HFFc6 (cell line): ENCODE data around the gene MYO15B. TPM values are rescaled to one million over a fixed set of nuclear protein-coding genes. Genes with fewer than 3 reads are reported as not detected.

ENCODE experiments used
- DNase-seq: peaks from one replicate; pipeline ENCODE4 v3.0.0-alpha.2; 2018
- H3K27ac Mint-ChIP-seq: 2 replicates; pipeline ENCODE4 v1.8.0; 2020; ENCODE audit warnings: mild to moderate bottlenecking, mixed read lengths
- H3K27me3 Mint-ChIP-seq: 2 replicates; pipeline ENCODE4 v1.8.0; 2021; ENCODE audit warnings: mild to moderate bottlenecking, moderate library complexity, mixed read lengths; ENCODE audit not compliant: insufficient read depth
- H3K36me3 Mint-ChIP-seq: 2 replicates; pipeline ENCODE4 v1.8.0; 2021; ENCODE audit warnings: low read depth, mixed read lengths
- H3K4me1 Mint-ChIP-seq: 2 replicates; pipeline ENCODE4 v1.8.0; 2020; ENCODE audit warnings: low read depth, mixed read lengths
- H3K4me3 Mint-ChIP-seq: 2 replicates; pipeline ENCODE4 v1.8.0; 2020; ENCODE audit warnings: mild to moderate bottlenecking, moderate library complexity, mixed read lengths
- H3K9me3 Mint-ChIP-seq: 2 replicates; pipeline ENCODE4 v1.8.0; 2020; ENCODE audit warnings: mild to moderate bottlenecking, mixed read lengths
- total RNA-seq, 6 experiments: library from RNA; stranded (reverse); fragmentation: NEBNext Ultra II Directional; extraction: Animal tissue kit (Norgen Biotek cat#: 25700); gene quantifications; 2 replicates in 1 of 6; 3 replicates in 5 of 6; pipeline ENCODE4 v1.2.3, GENCODE V29; 2021
- TF ChIP-seq, protein P1 (sequence below): fragments of 200-600 bp; sonication (generic); IDR thresholded peaks from 2 replicates; pipeline ENCODE4 v1.5.0; 2021; ENCODE audit warnings: antibody characterized with exemption, mild to moderate bottlenecking

The MYO15B gene
- total RNA-seq, 6 experiments from 2014 or later = 0.25 to 0.74 (median 0.41) TPM; not detected in 2

GRCh38 chr17:75661531-75661930, 73.9 kb downstream of the MYO15B start:
- no peak overlapping the region for H3K27ac Mint-ChIP-seq
- TF ChIP-seq, protein P1, sequence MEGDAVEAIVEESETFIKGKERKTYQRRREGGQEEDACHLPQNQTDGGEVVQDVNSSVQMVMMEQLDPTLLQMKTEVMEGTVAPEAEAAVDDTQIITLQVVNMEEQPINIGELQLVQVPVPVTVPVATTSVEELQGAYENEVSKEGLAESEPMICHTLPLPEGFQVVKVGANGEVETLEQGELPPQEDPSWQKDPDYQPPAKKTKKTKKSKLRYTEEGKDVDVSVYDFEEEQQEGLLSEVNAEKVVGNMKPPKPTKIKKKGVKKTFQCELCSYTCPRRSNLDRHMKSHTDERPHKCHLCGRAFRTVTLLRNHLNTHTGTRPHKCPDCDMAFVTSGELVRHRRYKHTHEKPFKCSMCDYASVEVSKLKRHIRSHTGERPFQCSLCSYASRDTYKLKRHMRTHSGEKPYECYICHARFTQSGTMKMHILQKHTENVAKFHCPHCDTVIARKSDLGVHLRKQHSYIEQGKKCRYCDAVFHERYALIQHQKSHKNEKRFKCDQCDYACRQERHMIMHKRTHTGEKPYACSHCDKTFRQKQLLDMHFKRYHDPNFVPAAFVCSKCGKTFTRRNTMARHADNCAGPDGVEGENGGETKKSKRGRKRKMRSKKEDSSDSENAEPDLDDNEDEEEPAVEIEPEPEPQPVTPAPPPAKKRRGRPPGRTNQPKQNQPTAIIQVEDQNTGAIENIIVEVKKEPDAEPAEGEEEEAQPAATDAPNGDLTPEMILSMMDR = no peak
- no peak overlapping the region for H3K4me3 Mint-ChIP-seq
- peaks cover 14% of the 10 kb centered on the region for H3K36me3 Mint-ChIP-seq
- no peaks in the 10 kb centered on the region; the same call in 1 of the 2 replicates for H3K27me3 Mint-ChIP-seq
- DNase-seq = no peak
- H3K9me3 Mint-ChIP-seq = no peaks in the 10 kb centered on the region
- peaks cover 8% of the 10 kb centered on the region for H3K4me1 Mint-ChIP-seq

GRCh38 chr17:75662511-75662910, 74.9 kb downstream of the MYO15B start:
- H3K27me3 Mint-ChIP-seq = no peaks in the 10 kb centered on the region; the same call in 1 of the 2 replicates
- no peak overlapping the region for H3K4me3 Mint-ChIP-seq
- no peak overlapping the region for H3K27ac Mint-ChIP-seq

DNA sequence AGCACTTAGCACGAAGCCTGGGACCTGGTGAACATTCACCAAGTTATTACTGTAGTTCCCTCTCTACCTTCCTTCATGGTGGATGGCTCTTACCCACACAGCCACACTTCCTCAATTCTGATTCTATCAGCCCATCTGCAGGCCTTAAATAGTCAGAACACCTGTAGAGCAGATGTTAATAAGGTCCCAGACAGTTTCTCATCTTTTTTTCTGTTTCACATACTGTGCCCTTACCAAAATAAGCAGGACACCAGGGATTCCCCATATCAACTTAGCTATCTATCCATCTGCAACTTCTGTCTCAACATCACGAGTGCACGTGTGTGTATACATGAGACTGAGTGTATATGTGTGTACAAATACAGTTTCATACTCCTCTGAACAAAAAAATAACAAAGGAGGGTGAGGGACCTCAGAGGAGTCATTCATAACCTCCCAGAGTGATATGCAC, 76.5 kb downstream of the MYO15B start:
- no peak overlapping the region for H3K27ac Mint-ChIP-seq
- no peak for DNase-seq
- H3K27me3 Mint-ChIP-seq = no peaks in the 10 kb centered on the region; the same call in 1 of the 2 replicates
- TF ChIP-seq, protein P1 = no peak
- H3K4me3 Mint-ChIP-seq = no peak overlapping the region
- peaks cover 16% of the 10 kb centered on the region for H3K4me1 Mint-ChIP-seq
- H3K36me3 Mint-ChIP-seq = peaks cover 18% of the 10 kb centered on the region
- H3K9me3 Mint-ChIP-seq = no peaks in the 10 kb centered on the region

More at GRCh38 chr17:75662511-75662910, 74.9 kb downstream of the MYO15B start:
- no peaks in the 10 kb centered on the region for H3K9me3 Mint-ChIP-seq
- peaks cover 8% of the 10 kb centered on the region for H3K4me1 Mint-ChIP-seq
- DNase-seq = no peak
- TF ChIP-seq, protein P1 = no peak
- H3K36me3 Mint-ChIP-seq = peaks cover 10% of the 10 kb centered on the region

DNA sequence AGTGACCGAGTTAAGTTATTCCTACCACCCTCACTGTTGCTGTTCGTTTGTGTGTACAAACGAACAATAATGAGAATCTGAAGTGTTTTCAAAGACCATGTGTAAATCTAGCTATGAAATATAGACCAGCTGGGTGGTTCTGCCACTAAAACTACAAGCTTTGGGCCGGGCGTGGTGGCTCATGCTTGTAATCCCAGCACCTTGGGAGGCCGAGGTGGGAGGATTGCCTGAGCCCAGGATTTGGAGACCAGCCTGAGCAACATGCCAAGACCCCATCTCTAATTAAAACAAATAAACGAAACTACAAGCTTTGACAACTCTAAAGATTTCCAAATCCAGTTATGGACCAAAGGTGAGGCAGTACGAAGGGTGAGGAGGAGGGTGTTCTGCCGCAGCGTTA, 78.4 kb downstream of the MYO15B start:
- Mint-ChIP-seq H3K9me3 (no peaks in the 10 kb centered on the region), H3K27me3 (no peaks in the 10 kb centered on the region), H3K4me3 (no peak overlapping the region), H3K4me1 (peaks cover 23% of the 10 kb centered on the region), H3K27ac (no peak overlapping the region; the same call in 1 of the 2 replicates), H3K36me3 (peaks cover 25% of the 10 kb centered on the region)
- no peak for DNase-seq
- TF ChIP-seq, protein P1 = no peak

- H3K27ac Mint-ChIP-seq = peak within 1 kb of the TSS; percentile 74
- peaks cover 25% of the 10 kb centered on the region for H3K4me1 Mint-ChIP-seq
- peaks cover 24% of the 10 kb centered on the region for H3K36me3 Mint-ChIP-seq
- H3K9me3 Mint-ChIP-seq = no peaks in the 10 kb centered on the region
- TF ChIP-seq, protein P1 = no peak
- peak; percentile 97 for DNase-seq
- H3K27me3 Mint-ChIP-seq = no peaks in the 10 kb centered on the region
- H3K4me3 Mint-ChIP-seq = no peak within 1 kb of the TSS
These were observed 79.6 kb downstream of the MYO15B start, which contains the start of the genes RECQL5 and SAP30BP for GRCh38 chr17:75666959-75667790. RECQL5 (minus strand) TSS chr17:75667154; CDS start chr17:75666557, 597 bp downstream. SAP30BP (plus strand) TSS chr17:75667338; CDS start chr17:75667373, 35 bp downstream.
